Left ventricle myocardium inferior (tissue), 1 donor: ENCODE measurements around the gene ETHE1. TPM values are rescaled to one million over a fixed set of nuclear protein-coding genes. Genes with fewer than 3 reads are reported as not detected.

Experiments used
- DNase-seq: peaks from one replicate; pipeline ENCODE4 v3.0.0-alpha.2; 2020
- H3K27ac ChIP-seq: fragments of 200-600 bp; replicated peaks from 2 replicates; pipeline ENCODE4 v1.8.0; 2021
- H3K27me3 ChIP-seq: fragments of 200-600 bp; 2 replicates; pipeline ENCODE4 v1.8.0; 2021; ENCODE audit warnings: low read depth
- H3K36me3 ChIP-seq: fragments of 200-600 bp; 2 replicates; pipeline ENCODE4 v1.8.0; 2021
- H3K4me1 ChIP-seq: fragments of 200-600 bp; 2 replicates; pipeline ENCODE4 v1.8.0; 2021
- H3K4me3 ChIP-seq: fragments of 200-600 bp; 2 replicates; pipeline ENCODE4 v1.8.0; 2021; ENCODE audit warnings: mild to moderate bottlenecking, moderate library complexity
- H3K9me3 ChIP-seq: fragments of 200-600 bp; replicated peaks from 2 replicates; pipeline ENCODE4 v1.8.0; 2021
- intact Hi-C: fragments of 100-400 bp; cut with micrococcal nuclease; formaldehyde crosslinking; loops from one replicate; pipeline ENCODE4 v1.11.0; 2022
- total RNA-seq: library from RNA; stranded (reverse); fragmentation: NEBNext Ultra II Directional; extraction: Animal tissue kit (Norgen Biotek cat#: 25700); gene quantifications from one replicate; pipeline ENCODE4 v1.2.1, GENCODE V29; 2021
- TF ChIP-seq, protein P1 (sequence below): fragments of 200-600 bp; IDR thresholded peaks from 2 replicates; pipeline ENCODE4 v1.8.0; 2021; ENCODE audit warnings: antibody characterized with exemption, mild to moderate bottlenecking, borderline replicate concordance
- donor health status: DM: no; HTN: yes; CAD: no; lungs with severe emphysema.

The ETHE1 gene
- total RNA-seq, 1 donor from 2014 or later, result 14.6 TPM

- Histone ChIP-seq H3K4me3 (no peak overlapping the region), H3K27me3 (no peaks in the 10 kb centered on the region), H3K36me3 (peaks cover 25% of the 10 kb centered on the region), H3K27ac (peak overlapping the region; percentile 76), H3K9me3 (no peaks in the 10 kb centered on the region), H3K4me1 (peaks cover 18% of the 10 kb centered on the region)
- peak; percentile 83 for DNase-seq
- TF ChIP-seq, protein P1, sequence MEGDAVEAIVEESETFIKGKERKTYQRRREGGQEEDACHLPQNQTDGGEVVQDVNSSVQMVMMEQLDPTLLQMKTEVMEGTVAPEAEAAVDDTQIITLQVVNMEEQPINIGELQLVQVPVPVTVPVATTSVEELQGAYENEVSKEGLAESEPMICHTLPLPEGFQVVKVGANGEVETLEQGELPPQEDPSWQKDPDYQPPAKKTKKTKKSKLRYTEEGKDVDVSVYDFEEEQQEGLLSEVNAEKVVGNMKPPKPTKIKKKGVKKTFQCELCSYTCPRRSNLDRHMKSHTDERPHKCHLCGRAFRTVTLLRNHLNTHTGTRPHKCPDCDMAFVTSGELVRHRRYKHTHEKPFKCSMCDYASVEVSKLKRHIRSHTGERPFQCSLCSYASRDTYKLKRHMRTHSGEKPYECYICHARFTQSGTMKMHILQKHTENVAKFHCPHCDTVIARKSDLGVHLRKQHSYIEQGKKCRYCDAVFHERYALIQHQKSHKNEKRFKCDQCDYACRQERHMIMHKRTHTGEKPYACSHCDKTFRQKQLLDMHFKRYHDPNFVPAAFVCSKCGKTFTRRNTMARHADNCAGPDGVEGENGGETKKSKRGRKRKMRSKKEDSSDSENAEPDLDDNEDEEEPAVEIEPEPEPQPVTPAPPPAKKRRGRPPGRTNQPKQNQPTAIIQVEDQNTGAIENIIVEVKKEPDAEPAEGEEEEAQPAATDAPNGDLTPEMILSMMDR, result no peak
- intact Hi-C loops, result no loop called here
Observed at GRCh38 chr19:43562698-43563241, 35.8 kb upstream of the ETHE1 start.

DNA sequence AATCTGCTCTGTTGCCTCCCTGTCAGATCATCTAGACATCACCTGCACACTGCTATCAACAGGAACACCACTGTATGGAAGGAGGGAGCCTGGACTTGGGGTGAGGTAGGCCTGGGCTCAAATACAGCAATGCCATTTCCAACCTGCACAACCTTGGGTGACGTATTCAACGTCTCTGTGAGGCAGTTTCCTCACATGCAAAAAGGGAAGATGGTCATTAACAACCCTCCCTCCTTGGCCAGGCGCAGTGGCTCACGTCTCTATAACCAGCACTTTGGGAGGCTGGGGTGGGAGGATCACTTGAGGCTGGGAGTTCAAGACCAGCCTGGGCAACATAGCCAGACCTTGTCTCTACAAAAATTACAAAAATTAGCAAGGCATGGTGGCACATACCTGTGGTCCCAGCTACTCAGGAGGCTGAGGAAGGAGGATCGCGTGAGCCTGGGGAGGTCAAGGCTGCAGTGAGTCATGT lies 35.3 kb upstream of the ETHE1 start:
- no peaks in the 10 kb centered on the region for H3K27me3 ChIP-seq
- intact Hi-C loops, result no loop called here
- no peaks in the 10 kb centered on the region for H3K9me3 ChIP-seq
- H3K4me1 ChIP-seq, result peaks cover 18% of the 10 kb centered on the region
- no peak for DNase-seq
- TF ChIP-seq, protein P1, result no peak
- peaks cover 26% of the 10 kb centered on the region for H3K36me3 ChIP-seq
- H3K4me3 ChIP-seq, result no peak overlapping the region
- peak overlapping the region; percentile 76 for H3K27ac ChIP-seq

- Histone ChIP-seq H3K27me3 (no peaks in the 10 kb centered on the region), H3K27ac (no peak overlapping the region), H3K4me3 (no peak overlapping the region), H3K9me3 (no peaks in the 10 kb centered on the region), H3K4me1 (peaks cover 18% of the 10 kb centered on the region), H3K36me3 (peaks cover 26% of the 10 kb centered on the region)
- TF ChIP-seq, protein P1, result no peak
- intact Hi-C loops, result no loop called here
- DNase-seq, result no peak
Observed at GRCh38 chr19:43561139-43561970, 34.4 kb upstream of the ETHE1 start.

GRCh38 chr19:43560687-43561086 lies 33.7 kb upstream of the ETHE1 start:
- TF ChIP-seq, protein P1, result no peak
- Histone ChIP-seq H3K36me3 (peaks cover 32% of the 10 kb centered on the region), H3K4me3 (no peak overlapping the region), H3K9me3 (no peaks in the 10 kb centered on the region), H3K27ac (no peak overlapping the region), H3K27me3 (no peaks in the 10 kb centered on the region), H3K4me1 (peaks cover 18% of the 10 kb centered on the region)
- no peak for DNase-seq
- intact Hi-C loops, result no loop called here

DNA sequence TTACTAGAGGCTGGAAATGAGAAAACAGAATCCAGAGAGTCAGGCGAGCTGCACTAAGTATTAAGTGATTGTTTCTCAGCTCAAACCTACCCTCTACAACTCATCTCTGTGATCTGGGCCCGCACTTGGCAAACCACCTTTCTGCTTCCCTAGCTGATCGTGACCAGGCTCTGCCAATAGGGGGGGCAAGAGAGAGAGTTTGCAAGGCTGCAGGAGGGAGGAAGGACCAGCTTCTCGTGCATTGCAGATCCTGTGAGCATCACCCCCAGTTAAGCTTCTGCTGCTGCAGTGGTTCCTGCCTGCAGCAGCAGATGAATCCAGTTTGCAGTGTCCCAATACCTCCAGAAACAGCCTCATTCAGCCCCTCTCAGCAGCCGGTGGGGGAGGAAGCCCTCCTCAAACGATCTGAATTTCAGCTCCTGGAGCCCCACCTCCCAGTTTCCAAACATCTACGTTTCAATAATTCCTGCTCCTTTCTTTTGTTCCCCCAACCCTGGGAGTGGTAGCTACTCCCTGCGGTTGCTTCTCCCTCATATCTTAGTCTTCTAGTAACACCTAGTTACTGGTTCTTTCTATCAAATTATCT lies 28.3 kb upstream of the ETHE1 start:
- intact Hi-C loops, result no loop called here

More for the DNA sequence above, 28.3 kb upstream of the ETHE1 start:
- Histone ChIP-seq H3K27me3 (no peaks in the 10 kb centered on the region), H3K9me3 (no peaks in the 10 kb centered on the region), H3K4me1 (no peaks in the 10 kb centered on the region), H3K36me3 (peaks cover 63% of the 10 kb centered on the region), H3K27ac (no peak overlapping the region), H3K4me3 (no peak overlapping the region)
- peak; percentile 45 for DNase-seq
- TF ChIP-seq, protein P1, result peak; percentile 71
